Prostate gland (tissue), 2 donors: ENCODE measurements around the gene NECTIN1.

Source experiments
- CTCF ChIP-seq, 4 experiments: fragments of 200-600 bp in 2 of 4; fragments of 450-650 bp in 2 of 4; sonication (generic) in 2 of 4; IDR thresholded peaks; 1 replicate in 3 of 4; 2 replicates in 1 of 4; pipeline ENCODE4 v1.5.1; 2016 to 2019; ENCODE audit warnings: antibody characterized with exemption in 4 of 4, mild to moderate bottlenecking in 2 of 4, moderate library complexity in 2 of 4
- POLR2A ChIP-seq: fragments of 450-650 bp; IDR thresholded peaks from one replicate; pipeline ENCODE4 v1.6.1; 2016; ENCODE audit warnings: antibody characterized with exemption, mild to moderate bottlenecking
- POLR2AphosphoS5 ChIP-seq: sonication (generic); formaldehyde crosslinking; IDR thresholded peaks from one replicate; pipeline ENCODE4 v1.6.1; 2017; ENCODE audit warnings: antibody characterized with exemption

- TF ChIP-seq POLR2A (no peak), CTCF (IDR thresholded peaks at IDR 0.05) (no peak), POLR2AphosphoS5 (no peak)
Measured at GRCh38 chr11:119634301-119634700, 94.7 kb downstream of the NECTIN1 start.
